ENCODE results near the gene VSIR. TPM values are rescaled to one million over a fixed set of nuclear protein-coding genes. Genes with fewer than 3 reads are reported as not detected.

Gene VSIR
- total RNA-seq, 2 donors from 2014 or later, result 14.8 to 17.1 TPM

GRCh38 chr10:71812016-71812912 is 38.9 kb upstream of the VSIR start:
- DNase-seq (peak; percentile 62 to 71 (median 68)), ATAC-seq (peak; percentile 66)
- Histone ChIP-seq H3K4me1 (peaks cover 15% of the 10 kb centered on the region), H3K4me3 (no peak overlapping the region), H3K27me3 (no peaks in the 10 kb centered on the region), H3K9me3 (no peaks in the 10 kb centered on the region), H3K36me3 (replicated peaks in 1 of 2; ENCODE audit: insufficient read depth in 1 of 2, low read depth in 2 of 2) (peaks cover 0 to 5% of the 10 kb centered on the region in 2 donors), H3K27ac (peak overlapping the region in 2 of 4 donors; percentile 15 to 30)
- no peak for TF ChIP-seq POLR2A (IDR thresholded peaks at IDR 0.05)
- TF ChIP-seq CTCF (IDR thresholded peaks at IDR 0.05), result peak; percentile 37 to 80 (median 72)
- intact Hi-C loops (cut with DNase I), result loop anchor here (10.0 kb wide), 1 partner anchor 427 kb away; no protein-coding TSS in a partner anchor
- WGBS, 2 donors, result 19% methylated on average over 5 to 22 of the region's 22 CpGs

- DNase-seq (no peak), ATAC-seq (no peak)
- 69 to 76% methylated on average over 19 of the region's 19 CpGs for WGBS, 2 donors
- no peak for TF ChIP-seq CTCF (IDR thresholded peaks at IDR 0.05)
- no peak for TF ChIP-seq POLR2A (IDR thresholded peaks at IDR 0.05)
- Histone ChIP-seq H3K4me3 (no peak overlapping the region), H3K36me3 (replicated peaks in 1 of 2; ENCODE audit: insufficient read depth in 1 of 2, low read depth in 2 of 2) (no peaks in the 10 kb centered on the region), H3K27me3 (no peaks in the 10 kb centered on the region), H3K9me3 (no peaks in the 10 kb centered on the region), H3K4me1 (peaks cover 15% of the 10 kb centered on the region), H3K27ac (no peak overlapping the region)
- intact Hi-C loops (cut with DNase I), result loop anchor here (10.0 kb wide), 1 partner anchor 427 kb away; no protein-coding TSS in a partner anchor
Measured at GRCh38 chr10:71811351-71811750, 38.0 kb upstream of the VSIR start.

- intact Hi-C loops (cut with DNase I), result loop anchor here (10.0 kb wide), 1 partner anchor 425 kb away; no protein-coding TSS in a partner anchor
- Histone ChIP-seq H3K4me1 (peaks cover 15% of the 10 kb centered on the region), H3K27ac (no peak overlapping the region), H3K36me3 (replicated peaks in 1 of 2; ENCODE audit: insufficient read depth in 1 of 2, low read depth in 2 of 2) (no peaks in the 10 kb centered on the region), H3K27me3 (no peaks in the 10 kb centered on the region), H3K9me3 (no peaks in the 10 kb centered on the region), H3K4me3 (no peak overlapping the region)
- DNase-seq, result no peak
- TF ChIP-seq POLR2A (IDR thresholded peaks at IDR 0.05) (no peak), CTCF (IDR thresholded peaks at IDR 0.05) (no peak)
- 73 to 84% methylated on average over 5 to 13 of the region's 13 CpGs for WGBS, 2 donors
- ATAC-seq, result no peak
Measured at GRCh38 chr10:71810048-71810750, 36.9 kb upstream of the VSIR start.

- Histone ChIP-seq H3K27ac (no peak overlapping the region), H3K27me3 (no peaks in the 10 kb centered on the region), H3K4me3 (no peak overlapping the region), H3K4me1 (peaks cover 15% of the 10 kb centered on the region), H3K36me3 (replicated peaks in 1 of 2; ENCODE audit: insufficient read depth in 1 of 2, low read depth in 2 of 2) (no peaks in the 10 kb centered on the region), H3K9me3 (no peaks in the 10 kb centered on the region)
- no peak for DNase-seq
- intact Hi-C loops (cut with DNase I), result loop anchor here (10.0 kb wide), 1 partner anchor 425 kb away; no protein-coding TSS in a partner anchor
- TF ChIP-seq POLR2A (IDR thresholded peaks at IDR 0.05) (no peak), CTCF (IDR thresholded peaks at IDR 0.05) (no peak)
- WGBS, 2 donors, result 85 to 87% methylated on average over 20 to 25 of the region's 25 CpGs
- no peak for ATAC-seq
Measured at GRCh38 chr10:71809628-71810027, 36.3 kb upstream of the VSIR start.
